C4-2B (cell line): ENCODE data around the gene GPBP1.
"Not testable (repeated sequence)": the region's sequence is repeated elsewhere in the genome, so short reads cannot be mapped to it uniquely, and the experiment has no call there.

Source experiments
- CTCF ChIP-seq: fragments of 450-650 bp; conservative IDR thresholded peaks from 2 replicates; pipeline ENCODE4 v1.5.1; 2017; ENCODE audit warnings: mild to moderate bottlenecking
- ZFX ChIP-seq: fragments of 450-650 bp; IDR thresholded peaks from 2 replicates; pipeline ENCODE4 v1.6.1; 2017

- TF ChIP-seq CTCF, ZFX: not testable (repeated sequence)
These were observed 3.7 kb upstream of the GPBP1 start for GRCh38 chr5:57170116-57170515.
